GM23338 (cell line): Measurements from ENCODE around the gene VPS54. TPM values are rescaled to one million over a fixed set of nuclear protein-coding genes. Genes with fewer than 3 reads are reported as not detected.
"Not testable (repeated sequence)": the region's sequence is repeated elsewhere in the genome, so short reads cannot be mapped to it uniquely, and the experiment has no call there.

Experiments
- ATAC-seq: fragments of 200-7000 bp; cut with Tn5 transposase; 3 replicates; pipeline ENCODE4 v1.9.1; 2020
- DNase-seq: peaks from one replicate; pipeline ENCODE4 v3.0.0-alpha.2; 2015; ENCODE audit warnings: low spot score
- H2AFZ ChIP-seq: fragments of 200-600 bp; sonication (generic); 2 replicates; pipeline ENCODE4 v1.8.0; 2016; ENCODE audit warnings: antibody characterized with exemption, mild to moderate bottlenecking, moderate library complexity
- H3F3A ChIP-seq: fragments of 200-600 bp; sonication (generic); replicated peaks from 2 replicates; pipeline ENCODE4 v1.8.0; 2017; ENCODE audit warnings: antibody characterized with exemption, mixed run types, low read depth
- H3K27ac ChIP-seq: fragments of 200-600 bp; sonication (generic); 2 replicates; pipeline ENCODE4 v1.6.1; 2016; ENCODE audit warnings: low read depth
- H3K27me3 ChIP-seq: fragments of 200-600 bp; sonication (generic); 2 replicates; pipeline ENCODE4 v1.8.0; 2016; ENCODE audit warnings: mild to moderate bottlenecking, mixed run types, moderate library complexity; ENCODE audit not compliant: insufficient read depth
- H3K36me3 ChIP-seq: fragments of 200-600 bp; sonication (generic); 2 replicates; pipeline ENCODE4 v1.8.0; 2016; ENCODE audit warnings: mild to moderate bottlenecking; ENCODE audit not compliant: insufficient read depth
- H3K4me1 ChIP-seq: fragments of 200-600 bp; sonication (generic); 2 replicates; pipeline ENCODE4 v1.8.0; 2016; ENCODE audit warnings: mild to moderate bottlenecking, moderate library complexity; ENCODE audit not compliant: insufficient read depth
- H3K4me2 ChIP-seq: fragments of 200-600 bp; sonication (generic); 2 replicates; pipeline ENCODE4 v1.7.1; 2017; ENCODE audit warnings: mixed run types
- H3K4me3 ChIP-seq: fragments of 200-600 bp; sonication (generic); 2 replicates; pipeline ENCODE4 v1.6.1; 2016; ENCODE audit warnings: mixed run types
- H3K79me2 ChIP-seq: fragments of 200-600 bp; sonication (generic); replicated peaks from 2 replicates; pipeline ENCODE4 v1.8.0; 2017; ENCODE audit warnings: mild to moderate bottlenecking; ENCODE audit not compliant: insufficient read depth
- H3K9me2 ChIP-seq: fragments of 200-600 bp; sonication (generic); 2 replicates; pipeline ENCODE4 v1.8.0; 2017; ENCODE audit not compliant: insufficient read depth
- H4K20me1 ChIP-seq: fragments of 200-600 bp; sonication (generic); replicated peaks from 2 replicates; pipeline ENCODE4 v1.8.0; 2017; ENCODE audit warnings: mild to moderate bottlenecking; ENCODE audit not compliant: insufficient read depth
- H3K27ac Mint-ChIP-seq: 2 replicates; pipeline ENCODE4 v1.8.0; 2020; ENCODE audit warnings: inconsistent platforms, mild to moderate bottlenecking, moderate library complexity, mixed read lengths
- H3K27me3 Mint-ChIP-seq: 3 replicates; pipeline ENCODE4 v1.8.0; 2022; ENCODE audit warnings: low read depth, mild to moderate bottlenecking, moderate library complexity, mixed read lengths, inconsistent platforms; ENCODE audit not compliant: insufficient read depth, poor library complexity
- H3K36me3 Mint-ChIP-seq: 3 replicates; pipeline ENCODE4 v1.8.0; 2021; ENCODE audit warnings: low read depth, mild to moderate bottlenecking, inconsistent platforms, moderate library complexity, mixed read lengths
- H3K4me1 Mint-ChIP-seq: 3 replicates; pipeline ENCODE4 v1.8.0; 2020; ENCODE audit warnings: mild to moderate bottlenecking, inconsistent platforms, mixed read lengths
- H3K4me3 Mint-ChIP-seq: 3 replicates; pipeline ENCODE4 v1.8.0; 2021; ENCODE audit warnings: moderate library complexity, mild to moderate bottlenecking, inconsistent platforms, mixed read lengths
- H3K9me3 Mint-ChIP-seq: 3 replicates; pipeline ENCODE4 v1.8.0; 2020; ENCODE audit warnings: moderate library complexity, mild to moderate bottlenecking, inconsistent platforms, mixed read lengths
- EZH2 ChIP-seq: fragments of 200-600 bp; sonication (generic); IDR thresholded peaks from one replicate; pipeline ENCODE4 v1.8.0; 2017; ENCODE audit warnings: antibody characterized with exemption, mild to moderate bottlenecking, low read depth; ENCODE audit not compliant: unreplicated experiment
- EZH2phosphoT487 ChIP-seq: fragments of 200-600 bp; sonication (generic); IDR thresholded peaks from one replicate; pipeline ENCODE4 v1.8.1; 2018; ENCODE audit warnings: antibody characterized with exemption; ENCODE audit not compliant: unreplicated experiment
- JUNB ChIP-seq: IDR thresholded peaks from one replicate; pipeline ENCODE4 v1.6.1; 2016; ENCODE audit warnings: antibody characterized with exemption; ENCODE audit not compliant: unreplicated experiment
- NANOG ChIP-seq: IDR thresholded peaks from 2 replicates; pipeline ENCODE4 v1.6.1; 2016; ENCODE audit warnings: antibody characterized with exemption, borderline replicate concordance
- POLR2AphosphoS5 ChIP-seq: IDR thresholded peaks from 2 replicates; pipeline ENCODE4 v1.6.1; 2016; ENCODE audit warnings: antibody characterized with exemption, low read depth
- STAT1 ChIP-seq: IDR thresholded peaks from one replicate; pipeline ENCODE4 v1.6.1; 2016; ENCODE audit warnings: antibody characterized with exemption; ENCODE audit not compliant: unreplicated experiment
- ZNF331 ChIP-seq: fragments of 250-450 bp; sonication (Bioruptor Pico); IDR thresholded peaks from 2 replicates; pipeline ENCODE4 v1.5.0; 2020; ENCODE audit warnings: low read depth, mild to moderate bottlenecking, moderate library complexity
- polyA plus RNA-seq: library from polyadenylated mRNA; unstranded; fragments of >200 nt; fragmentation: Nextera tagmentation; extraction: Ambion mirVana; gene quantifications from 2 replicates; pipeline ENCODE4 v1.2.1, GENCODE V29; 2016
- total RNA-seq: library from RNA; depleted of rRNA; stranded (reverse); fragments of >200 nt; shearing (Covaris generic); gene quantifications from 2 replicates; pipeline ENCODE4 v1.2.3, GENCODE V29; 2014
- TF ChIP-seq, protein P1 (sequence below): IDR thresholded peaks from 2 replicates; pipeline ENCODE4 v1.6.1; 2016; ENCODE audit warnings: antibody characterized with exemption
- TF ChIP-seq, protein P2 (sequence below), 2 experiments: fragments of 200-600 bp in 1 of 2; sonication (generic) in 1 of 2; conservative IDR thresholded peaks; 2 replicates each; pipeline versions ENCODE4 v1.5.1 to v1.6.1; 2016 to 2017; ENCODE audit warnings: antibody characterized with exemption in 2 of 2, low read depth in 2 of 2, mild to moderate bottlenecking in 2 of 2, moderate library complexity in 1 of 2

VPS54 gene
- total and polyA plus RNA-seq, 2 experiments from 2014 or later: 6.6 to 17.0 TPM

DNA sequence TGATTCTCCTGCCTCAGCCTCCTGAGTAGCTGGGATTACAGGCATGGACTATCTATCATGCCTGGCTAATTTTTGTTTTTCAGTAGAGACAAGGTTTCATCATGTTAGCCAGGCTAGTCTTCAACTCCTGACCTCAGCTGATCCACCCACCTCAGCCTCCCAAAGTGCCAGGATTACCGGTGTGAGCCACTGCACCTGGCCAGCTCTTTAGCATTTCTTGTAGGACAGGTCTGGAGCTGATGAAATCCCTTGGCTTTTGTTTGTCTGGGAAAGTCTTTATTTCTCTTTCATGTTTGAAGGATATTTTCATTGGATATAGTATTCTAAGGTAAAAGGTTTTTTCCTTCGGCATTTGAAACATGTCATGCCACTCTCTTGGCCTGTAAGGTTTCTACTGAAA, 20.2 kb downstream of the VPS54 start (continued):
- TF ChIP-seq EZH2phosphoT487 (no peak), NANOG (no peak), EZH2 (no peak), POLR2AphosphoS5 (no peak), ZNF331 (CRISPR knock-in tag) (no peak), STAT1 (no peak), JUNB (no peak)
- TF ChIP-seq, protein P1, sequence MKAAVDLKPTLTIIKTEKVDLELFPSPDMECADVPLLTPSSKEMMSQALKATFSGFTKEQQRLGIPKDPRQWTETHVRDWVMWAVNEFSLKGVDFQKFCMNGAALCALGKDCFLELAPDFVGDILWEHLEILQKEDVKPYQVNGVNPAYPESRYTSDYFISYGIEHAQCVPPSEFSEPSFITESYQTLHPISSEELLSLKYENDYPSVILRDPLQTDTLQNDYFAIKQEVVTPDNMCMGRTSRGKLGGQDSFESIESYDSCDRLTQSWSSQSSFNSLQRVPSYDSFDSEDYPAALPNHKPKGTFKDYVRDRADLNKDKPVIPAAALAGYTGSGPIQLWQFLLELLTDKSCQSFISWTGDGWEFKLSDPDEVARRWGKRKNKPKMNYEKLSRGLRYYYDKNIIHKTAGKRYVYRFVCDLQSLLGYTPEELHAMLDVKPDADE: no peak
- TF ChIP-seq, protein P2, sequence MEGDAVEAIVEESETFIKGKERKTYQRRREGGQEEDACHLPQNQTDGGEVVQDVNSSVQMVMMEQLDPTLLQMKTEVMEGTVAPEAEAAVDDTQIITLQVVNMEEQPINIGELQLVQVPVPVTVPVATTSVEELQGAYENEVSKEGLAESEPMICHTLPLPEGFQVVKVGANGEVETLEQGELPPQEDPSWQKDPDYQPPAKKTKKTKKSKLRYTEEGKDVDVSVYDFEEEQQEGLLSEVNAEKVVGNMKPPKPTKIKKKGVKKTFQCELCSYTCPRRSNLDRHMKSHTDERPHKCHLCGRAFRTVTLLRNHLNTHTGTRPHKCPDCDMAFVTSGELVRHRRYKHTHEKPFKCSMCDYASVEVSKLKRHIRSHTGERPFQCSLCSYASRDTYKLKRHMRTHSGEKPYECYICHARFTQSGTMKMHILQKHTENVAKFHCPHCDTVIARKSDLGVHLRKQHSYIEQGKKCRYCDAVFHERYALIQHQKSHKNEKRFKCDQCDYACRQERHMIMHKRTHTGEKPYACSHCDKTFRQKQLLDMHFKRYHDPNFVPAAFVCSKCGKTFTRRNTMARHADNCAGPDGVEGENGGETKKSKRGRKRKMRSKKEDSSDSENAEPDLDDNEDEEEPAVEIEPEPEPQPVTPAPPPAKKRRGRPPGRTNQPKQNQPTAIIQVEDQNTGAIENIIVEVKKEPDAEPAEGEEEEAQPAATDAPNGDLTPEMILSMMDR (conservative IDR thresholded peaks at IDR 0.05; ENCODE audit: low read depth in 2 of 2): no peak

DNA sequence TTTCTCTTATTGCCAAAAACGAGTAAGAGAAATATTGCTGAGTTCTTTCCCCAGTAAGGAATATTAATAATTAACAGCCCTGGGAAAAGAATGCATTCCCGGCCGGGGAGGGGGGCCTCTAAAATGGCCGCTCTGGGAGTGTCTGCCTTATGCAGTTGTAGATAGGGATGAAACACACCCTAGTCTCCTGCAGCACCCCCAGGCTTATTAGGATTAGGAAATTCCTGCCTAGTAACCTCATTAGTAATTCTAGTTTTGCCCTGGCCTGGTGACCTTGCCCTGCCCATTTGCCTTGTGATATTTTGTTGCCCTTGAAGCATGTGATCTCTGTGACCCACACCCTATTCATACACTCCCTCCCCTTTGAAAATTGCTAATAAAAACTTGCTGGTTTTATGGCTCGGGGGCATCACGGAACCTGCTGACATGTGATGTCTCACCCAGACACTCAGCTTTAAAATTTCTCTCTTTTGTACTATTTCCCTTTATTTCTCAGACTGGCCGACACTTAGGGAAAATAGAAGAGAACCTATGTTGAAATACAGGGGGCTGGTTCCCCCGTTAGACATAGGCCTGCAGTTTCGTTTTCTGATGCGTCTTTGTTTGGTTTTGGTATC, 22.5 kb downstream of the VPS54 start:
- not testable (repeated sequence) for H4K20me1 ChIP-seq, H3K4me3 Mint-ChIP-seq, H3K36me3 ChIP-seq, H3K27ac ChIP-seq, ATAC-seq, H3K9me2 ChIP-seq, H2AFZ ChIP-seq, DNase-seq, H3K4me2 ChIP-seq, H3K27me3 Mint-ChIP-seq, H3K4me3 ChIP-seq, H3F3A ChIP-seq, H3K27ac Mint-ChIP-seq, H3K27me3 ChIP-seq
- peaks cover 27% of the 10 kb centered on the region for H3K9me3 Mint-ChIP-seq
- Histone ChIP-seq H3K4me1 (peaks cover 14% of the 10 kb centered on the region; the same call in 1 of the 2 replicates), H3K79me2 (peaks cover 10% of the 10 kb centered on the region; the same call in 1 of the 2 replicates)
- peaks cover 50% of the 10 kb centered on the region for H3K36me3 Mint-ChIP-seq
- peaks cover 21% of the 10 kb centered on the region for H3K4me1 Mint-ChIP-seq

DNA sequence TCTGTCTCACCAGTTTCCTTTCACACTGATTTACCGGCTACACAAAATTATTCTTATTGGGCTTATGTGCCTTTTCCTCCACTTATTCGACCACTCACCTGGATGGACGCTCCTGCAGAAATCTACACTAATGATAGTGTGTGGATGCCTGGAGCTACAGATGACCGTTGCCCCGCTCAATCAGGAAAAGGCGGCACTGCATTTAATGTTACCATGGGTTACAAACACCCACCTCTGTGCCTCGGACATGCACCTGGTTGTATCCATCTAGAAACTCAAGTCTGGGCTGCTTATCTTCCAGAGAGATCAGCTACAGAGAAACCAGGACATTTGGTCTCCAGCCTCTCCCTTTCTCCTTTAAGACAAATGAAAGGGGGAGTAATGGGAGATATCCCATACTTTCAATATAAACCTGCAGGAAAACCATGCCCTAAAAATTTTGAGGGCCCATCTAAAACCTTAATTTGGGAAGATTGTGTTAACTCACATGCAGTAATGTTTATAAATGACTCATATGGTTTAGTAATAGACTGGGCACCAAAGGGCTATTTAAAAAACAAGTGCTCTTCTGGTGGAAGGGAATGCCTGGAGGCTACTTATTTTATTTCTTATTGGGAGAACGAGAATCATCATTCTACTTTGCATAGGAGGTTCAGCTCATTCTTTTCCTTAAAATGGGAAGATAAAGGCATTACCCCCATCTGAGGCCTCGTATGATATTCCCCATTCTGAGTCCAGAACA, 24.7 kb downstream of the VPS54 start:
- H3K27me3 ChIP-seq, H3K9me2 ChIP-seq, H3K36me3 ChIP-seq, H4K20me1 ChIP-seq, H3K4me2 ChIP-seq, H3F3A ChIP-seq, ATAC-seq, DNase-seq, H3K4me3 Mint-ChIP-seq, H2AFZ ChIP-seq, H3K27ac Mint-ChIP-seq, H3K4me3 ChIP-seq, H3K27me3 Mint-ChIP-seq: not testable (repeated sequence)
- peaks cover 28% of the 10 kb centered on the region for H3K4me1 Mint-ChIP-seq
- peaks cover 10% of the 10 kb centered on the region; the same call in 1 of the 2 replicates for H3K79me2 ChIP-seq
- H3K9me3 Mint-ChIP-seq: peaks cover 36% of the 10 kb centered on the region
- H3K27ac ChIP-seq: peak overlapping the region; percentile 54
- H3K36me3 Mint-ChIP-seq: peaks cover 48% of the 10 kb centered on the region
- peaks cover 14% of the 10 kb centered on the region; the same call in 1 of the 2 replicates for H3K4me1 ChIP-seq
